ENCODE data around the gene STK31.

- TF ChIP-seq ESRRG (CRISPR knock-in tag; IDR thresholded peaks at IDR 0.05) (no peak), CSDC2 (CRISPR knock-in tag; IDR thresholded peaks at IDR 0.05) (no peak), ZNF70 (CRISPR knock-in tag; IDR thresholded peaks at IDR 0.05) (no peak)
Measured at GRCh38 chr7:23743226-23743625, 33.2 kb downstream of the STK31 start.

All from SK-N-SH treated with all-trans-retinoic acid at 6 μM for 48 hours (cell line).